Measurements from ENCODE around the gene CARD11. TPM values are rescaled to one million over a fixed set of nuclear protein-coding genes. Genes with fewer than 3 reads are reported as not detected.

CARD11 gene
- total RNA-seq, 1 experiment from 2014 or later, result 0.57 TPM

DNA sequence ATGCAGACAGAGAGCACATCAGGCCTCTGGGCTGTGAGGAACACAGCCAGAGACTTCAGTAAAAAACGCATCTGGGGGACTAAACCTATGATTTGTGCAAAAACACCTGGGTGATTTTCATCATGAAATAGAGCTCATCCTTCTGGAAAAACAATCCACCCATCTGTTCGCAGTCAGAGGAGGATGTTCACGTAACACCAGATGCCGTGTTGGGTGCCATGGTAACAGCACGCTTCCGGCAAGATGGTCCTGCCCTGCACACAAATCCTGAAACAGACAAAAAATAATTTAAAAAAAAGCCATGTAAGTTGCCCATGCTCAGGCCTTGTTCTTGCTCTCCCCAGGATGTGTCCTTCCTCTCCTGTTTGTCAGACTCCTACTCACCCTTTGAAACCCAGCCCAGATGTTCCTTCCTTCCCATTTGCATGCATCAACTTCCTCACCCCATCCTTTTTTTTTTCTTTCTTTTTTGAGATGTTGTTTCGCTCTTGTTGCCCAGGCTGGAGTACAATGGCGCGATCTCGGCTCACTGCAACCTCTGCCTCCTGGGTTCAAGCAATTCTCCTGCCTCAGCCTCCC, 171.3 kb downstream of the CARD11 start:
- no TSS peak for BruUV-seq (replicated peaks)
- RAD21 ChIA-PET (ENCODE audit: low non-redundant PET in 1 of 2, low total read pairs in 2 of 2, uncharacterized antibody in 2 of 2, unreplicated experiment in 2 of 2), result no interaction called here
- no peak for ATAC-seq

DNA sequence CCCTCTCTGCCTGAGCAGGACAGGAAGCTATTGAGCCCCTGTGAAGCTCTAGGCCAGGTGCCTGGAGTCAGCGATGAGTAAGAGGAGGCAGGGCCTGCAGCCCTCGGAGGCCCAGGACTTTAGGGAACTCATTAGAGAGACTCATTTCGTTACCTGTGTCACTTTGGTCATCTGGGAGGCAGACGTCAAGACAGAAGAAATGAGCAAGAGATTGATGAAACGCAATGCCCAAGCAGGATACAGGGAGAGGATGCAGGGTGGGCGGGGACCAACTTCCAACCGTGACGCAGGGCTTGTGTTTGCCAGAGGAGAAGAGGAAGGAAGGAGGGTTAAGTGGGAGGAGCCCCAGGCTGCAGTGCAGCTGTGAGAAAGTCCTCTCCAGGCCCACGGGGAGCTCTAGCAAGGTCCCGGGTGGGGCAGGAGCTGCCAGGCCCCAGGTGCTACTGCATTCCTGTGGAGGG, 173.2 kb downstream of the CARD11 start:
- POLR2A ChIA-PET, result no interaction called here
- no peaks in the 10 kb centered on the region for H3K36me3 ChIP-seq (ENCODE audit: control insufficient read depth in 1 of 2, insufficient read depth in 2 of 2, low read length in 2 of 2)
- H2AFZ ChIP-seq (ENCODE audit: low read depth, low read length, poor library complexity, severe bottlenecking), result peak overlapping the region; percentile 38
- H3K9me3 ChIP-seq (ENCODE audit: control insufficient read depth in 1 of 2, insufficient read depth in 1 of 2, low read depth in 1 of 2, low read length in 2 of 2), result no peaks in the 10 kb centered on the region
- H4K20me1 ChIP-seq (ENCODE audit: insufficient read depth), result no peaks in the 10 kb centered on the region
- CTCF ChIA-PET, result no interaction called here
- peak; percentile 68 for TF ChIP-seq POLR2AphosphoS5 (IDR thresholded peaks at IDR 0.05; ENCODE audit: low read depth, low read length)
- no peak for TF ChIP-seq RAD21 (IDR thresholded peaks at IDR 0.05; ENCODE audit: low read depth)
- TF ChIP-seq SP1 (IDR thresholded peaks at IDR 0.05; ENCODE audit: low read depth), result peak; percentile 29; the same call in 1 of the 2 replicates
- H3K79me2 ChIP-seq (ENCODE audit: insufficient read depth, low read length), result no peaks in the 10 kb centered on the region
- peak overlapping the region; percentile 41 for H3K9ac ChIP-seq (ENCODE audit: low read length)
- peaks cover 3 to 33% of the 10 kb centered on the region in 2 experiments; a peak in 3 of 4 replicates for H3K4me1 ChIP-seq (ENCODE audit: control insufficient read depth in 1 of 2, insufficient read depth in 2 of 2, low read length in 2 of 2)
- RAD21 ChIA-PET (ENCODE audit: low non-redundant PET in 1 of 2, low total read pairs in 2 of 2, uncharacterized antibody in 2 of 2, unreplicated experiment in 2 of 2), result no interaction called here
- ATAC-seq (peak; percentile 86), DNase-seq (ENCODE audit: low read depth, low spot score) (peak; percentile 39)
- intact Hi-C loops (cut with micrococcal nuclease), result no loop called here
- H3K4me2 ChIP-seq (ENCODE audit: low read length), result peak overlapping the region; percentile 76
- H3K9me2 ChIP-seq (ENCODE audit: insufficient read depth), result no peaks in the 10 kb centered on the region
- peak overlapping the region; percentile 24 to 56 for H3K4me3 ChIP-seq (replicated peaks in 1 of 2; ENCODE audit: low read depth in 1 of 2, low read length in 2 of 2)
- H3K27ac ChIP-seq (ENCODE audit: low read depth, low read length), result peak overlapping the region; percentile 25; the same call in 1 of the 2 replicates
- BruUV-seq (replicated peaks), result no TSS peak
- H3K27me3 ChIP-seq (ENCODE audit: insufficient read depth, low read length), result no peaks in the 10 kb centered on the region

More for the DNA sequence above, 171.3 kb downstream of the CARD11 start:
- Histone ChIP-seq H3K4me2 (ENCODE audit: low read length) (no peak overlapping the region), H3K4me1 (ENCODE audit: control insufficient read depth in 1 of 2, insufficient read depth in 2 of 2, low read length in 2 of 2) (peaks cover 3 to 33% of the 10 kb centered on the region in 2 experiments; a peak in 3 of 4 replicates), H3K9ac (ENCODE audit: low read length) (no peak overlapping the region), H3K79me2 (ENCODE audit: insufficient read depth, low read length) (no peaks in the 10 kb centered on the region), H3K9me3 (ENCODE audit: control insufficient read depth in 1 of 2, insufficient read depth in 1 of 2, low read depth in 1 of 2, low read length in 2 of 2) (no peaks in the 10 kb centered on the region), H3K4me3 (replicated peaks in 1 of 2; ENCODE audit: low read depth in 1 of 2, low read length in 2 of 2) (no peak overlapping the region), H4K20me1 (ENCODE audit: insufficient read depth) (no peaks in the 10 kb centered on the region), H3K27me3 (ENCODE audit: insufficient read depth, low read length) (no peaks in the 10 kb centered on the region), H2AFZ (ENCODE audit: low read depth, low read length, poor library complexity, severe bottlenecking) (no peak overlapping the region), H3K36me3 (ENCODE audit: control insufficient read depth in 1 of 2, insufficient read depth in 2 of 2, low read length in 2 of 2) (no peaks in the 10 kb centered on the region), H3K9me2 (ENCODE audit: insufficient read depth) (no peaks in the 10 kb centered on the region), H3K27ac (ENCODE audit: low read depth, low read length) (no peak overlapping the region)
- TF ChIP-seq POLR2AphosphoS5 (IDR thresholded peaks at IDR 0.05; ENCODE audit: low read depth, low read length) (no peak), FOSL1 (IDR thresholded peaks at IDR 0.05; ENCODE audit: low read depth) (no peak), CEBPB (IDR thresholded peaks at IDR 0.05; ENCODE audit: low read depth) (no peak)
- no peak for DNase-seq (ENCODE audit: low read depth, low spot score)
- intact Hi-C loops (cut with micrococcal nuclease), result no loop called here
- CTCF ChIA-PET, result no interaction called here
- POLR2A ChIA-PET, result no interaction called here
